ENCODE measurements around the gene FAM171A2. TPM values are rescaled to one million over a fixed set of nuclear protein-coding genes. Genes with fewer than 3 reads are reported as not detected.

Gene FAM171A2
- total and polyA plus RNA-seq, 2 of the 8 experiments (the other 6 are each of a cell fraction or from before 2014, with no cell fraction given): 21.9 to 24.1 TPM

DNA sequence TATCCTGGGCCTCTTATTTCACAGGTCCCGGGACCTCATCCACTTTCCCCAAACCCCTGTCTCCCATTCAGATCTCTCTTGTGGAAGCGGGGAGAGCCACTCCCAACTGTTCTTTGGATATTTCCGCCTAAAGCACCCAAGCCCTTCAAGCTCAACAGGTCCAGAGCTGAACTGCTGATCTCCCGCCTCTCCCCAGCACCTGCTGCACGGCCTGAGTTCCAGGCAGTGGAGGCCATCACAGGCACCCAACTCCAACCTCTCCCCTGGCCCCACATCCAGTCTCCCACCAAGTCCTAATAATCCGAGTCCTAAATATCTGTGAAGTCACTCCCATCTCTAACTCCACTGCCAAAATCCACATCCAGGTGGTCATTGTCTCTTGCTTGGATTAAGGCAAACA lies 19.3 kb upstream of the FAM171A2 start (continued):
- no peak for TF ChIP-seq KDM5A (IDR thresholded peaks at IDR 0.05; ENCODE audit: low read length)
- no peak for TF ChIP-seq TCF12 (IDR thresholded peaks at IDR 0.05; ENCODE audit: low read depth, low read length)
- no peak for TF ChIP-seq SAP30 (IDR thresholded peaks at IDR 0.05; ENCODE audit: insufficient read depth, insufficient replicate concordance, low read length)
- TF ChIP-seq, protein P1, sequence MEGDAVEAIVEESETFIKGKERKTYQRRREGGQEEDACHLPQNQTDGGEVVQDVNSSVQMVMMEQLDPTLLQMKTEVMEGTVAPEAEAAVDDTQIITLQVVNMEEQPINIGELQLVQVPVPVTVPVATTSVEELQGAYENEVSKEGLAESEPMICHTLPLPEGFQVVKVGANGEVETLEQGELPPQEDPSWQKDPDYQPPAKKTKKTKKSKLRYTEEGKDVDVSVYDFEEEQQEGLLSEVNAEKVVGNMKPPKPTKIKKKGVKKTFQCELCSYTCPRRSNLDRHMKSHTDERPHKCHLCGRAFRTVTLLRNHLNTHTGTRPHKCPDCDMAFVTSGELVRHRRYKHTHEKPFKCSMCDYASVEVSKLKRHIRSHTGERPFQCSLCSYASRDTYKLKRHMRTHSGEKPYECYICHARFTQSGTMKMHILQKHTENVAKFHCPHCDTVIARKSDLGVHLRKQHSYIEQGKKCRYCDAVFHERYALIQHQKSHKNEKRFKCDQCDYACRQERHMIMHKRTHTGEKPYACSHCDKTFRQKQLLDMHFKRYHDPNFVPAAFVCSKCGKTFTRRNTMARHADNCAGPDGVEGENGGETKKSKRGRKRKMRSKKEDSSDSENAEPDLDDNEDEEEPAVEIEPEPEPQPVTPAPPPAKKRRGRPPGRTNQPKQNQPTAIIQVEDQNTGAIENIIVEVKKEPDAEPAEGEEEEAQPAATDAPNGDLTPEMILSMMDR (IDR thresholded peaks at IDR 0.05; ENCODE audit: control extremely low read depth in 1 of 3, insufficient read depth in 1 of 3, low read depth in 1 of 3, low read length in 3 of 3): no peak
- TF ChIP-seq, protein P2, sequence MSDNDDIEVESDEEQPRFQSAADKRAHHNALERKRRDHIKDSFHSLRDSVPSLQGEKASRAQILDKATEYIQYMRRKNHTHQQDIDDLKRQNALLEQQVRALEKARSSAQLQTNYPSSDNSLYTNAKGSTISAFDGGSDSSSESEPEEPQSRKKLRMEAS (IDR thresholded peaks at IDR 0.05): no peak
- no peak for TF ChIP-seq CREB1 (IDR thresholded peaks at IDR 0.05)

All from H1 (cell line).